SU-DHL-6 (cell line): Measurements from ENCODE around the gene MEI1.

Experiments
- CTCF ChIP-seq: fragments of 200-600 bp; sonication (generic); IDR thresholded peaks from one replicate; pipeline ENCODE4 v1.5.1; 2017; ENCODE audit warnings: antibody characterized with exemption, mild to moderate bottlenecking, low read length, moderate library complexity; ENCODE audit not compliant: insufficient read depth, poor library complexity, severe bottlenecking
- EZH2phosphoT487 ChIP-seq: fragments of 200-600 bp; sonication (generic), shearing (Covaris generic); conservative IDR thresholded peaks from 2 replicates; pipeline ENCODE4 v1.6.1; 2018; ENCODE audit warnings: mild to moderate bottlenecking, antibody characterized with exemption, low read length, moderate library complexity, mixed read lengths

- TF ChIP-seq CTCF (no peak), EZH2phosphoT487 (no peak)
Measured at GRCh38 chr22:41830174-41830573, 130.9 kb downstream of the MEI1 start.
